ENCODE results near the gene DNAH14. TPM values are rescaled to one million over a fixed set of nuclear protein-coding genes. Genes with fewer than 3 reads are reported as not detected.
A peak's percentile ranks its signal among the peaks of the same experiment; 100 is the strongest.

Gene DNAH14
- total RNA-seq, 1 experiment from 2014 or later = 39.7 TPM

DNA sequence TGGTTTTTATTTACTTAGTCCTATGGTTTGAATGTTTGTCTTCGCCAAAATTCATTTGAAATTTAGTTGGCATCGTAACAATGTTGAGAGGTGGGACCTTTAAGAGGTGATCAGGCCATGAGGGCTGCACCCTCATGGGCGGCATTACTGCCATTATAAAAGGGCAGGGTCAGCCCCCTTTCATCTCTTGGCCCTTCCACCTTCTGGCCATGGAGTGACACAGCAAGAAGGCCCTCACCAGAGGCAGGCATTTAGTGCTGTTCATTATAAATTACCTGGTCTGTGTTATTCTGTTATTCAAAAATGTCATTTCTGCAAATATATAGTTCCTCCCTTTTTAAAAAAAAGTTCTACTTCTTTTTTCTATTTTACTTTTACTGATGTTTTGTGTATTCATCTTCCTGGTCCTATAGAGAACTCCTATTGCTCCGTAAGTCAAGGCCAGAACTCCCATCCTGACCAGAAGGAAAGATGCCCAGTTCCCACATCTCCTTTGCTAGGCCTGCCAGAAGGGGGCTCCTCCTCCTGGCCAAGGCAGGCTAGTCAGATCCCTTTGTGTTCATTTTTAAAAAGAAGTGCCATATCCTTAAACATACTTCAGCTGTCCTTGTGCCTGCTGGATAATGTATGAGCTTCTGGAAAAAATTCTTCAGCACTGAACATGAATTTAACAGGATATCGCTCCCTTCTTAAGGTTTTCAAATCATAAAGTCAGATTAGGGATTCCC is 508.4 kb downstream of the DNAH14 start:
- Histone ChIP-seq H2AFZ (ENCODE audit: low read length) (no peak overlapping the region), H2BK5ac (ENCODE audit: insufficient read length, low read length) (no peak overlapping the region), H3K18ac (ENCODE audit: insufficient read length, low read depth, low read length) (no peak overlapping the region), H3K23me2 (ENCODE audit: insufficient read length, low read depth, low read length, poor library complexity, severe bottlenecking) (no peaks in the 10 kb centered on the region), H3K14ac (ENCODE audit: insufficient read depth, low read length) (no peak overlapping the region), H4K5ac (ENCODE audit: insufficient read length, low read depth, low read length) (no peak overlapping the region), H3K27me3 (ENCODE audit: insufficient read depth, low read length) (no peaks in the 10 kb centered on the region), H3T11ph (ENCODE audit: low read length) (no peak overlapping the region), H3K27ac (ENCODE audit: insufficient read length, low read depth, low read length) (no peak overlapping the region), H2BK20ac (ENCODE audit: low read depth, low read length, poor library complexity, severe bottlenecking) (no peak overlapping the region), H3K4me1 (ENCODE audit: insufficient read depth, low read length) (no peaks in the 10 kb centered on the region), H4K91ac (ENCODE audit: insufficient read length, low read depth, low read length) (no peak overlapping the region), H3K56ac (ENCODE audit: insufficient read length, low read depth, low read length) (no peak overlapping the region), H2BK15ac (ENCODE audit: low read depth, low read length) (no peak overlapping the region), H3K23ac (ENCODE audit: insufficient read length, low read depth, low read length) (no peak overlapping the region), H3K4ac (ENCODE audit: low read depth, low read length) (no peak overlapping the region), H3K9me3 (ENCODE audit: control insufficient read depth, low read depth, low read length) (no peaks in the 10 kb centered on the region), H2BK120ac (ENCODE audit: low read depth, low read length, poor library complexity, severe bottlenecking) (no peak overlapping the region), H3K9ac (ENCODE audit: extremely low read depth, insufficient read length, low read length) (no peak overlapping the region), H4K20me1 (ENCODE audit: control insufficient read depth, insufficient read depth, insufficient read length) (no peaks in the 10 kb centered on the region), H2AK5ac (ENCODE audit: insufficient read length, low read length) (no peak overlapping the region), H3K4me2 (ENCODE audit: insufficient read depth, insufficient read length, low read length) (no peak overlapping the region), H4K8ac (replicated peaks; ENCODE audit: insufficient read length, low read depth, low read length) (no peak overlapping the region), H2BK12ac (ENCODE audit: insufficient read length, low read depth, low read length) (no peak overlapping the region), H3K79me2 (ENCODE audit: insufficient read depth, low read length) (no peaks in the 10 kb centered on the region), H3K79me1 (ENCODE audit: insufficient read depth, low read depth, low read length, poor library complexity, severe bottlenecking) (no peaks in the 10 kb centered on the region)
- Mint-ChIP-seq H3K27me3 (ENCODE audit: low read depth) (peaks cover 3% of the 10 kb centered on the region), H3K27ac (no peak overlapping the region), H3K4me3 (no peak overlapping the region), H3K9me3 (no peaks in the 10 kb centered on the region; a peak in 1 of 5 replicates), H3K36me3 (ENCODE audit: insufficient read depth in 1 of 3, low read depth in 3 of 3) (no peaks in the 10 kb centered on the region), H3K4me1 (peaks cover 1 to 8% of the 10 kb centered on the region in 2 experiments; a peak in 3 of 4 replicates)
- peak; percentile 58 for DNase-seq
- TF ChIP-seq, protein P1, sequence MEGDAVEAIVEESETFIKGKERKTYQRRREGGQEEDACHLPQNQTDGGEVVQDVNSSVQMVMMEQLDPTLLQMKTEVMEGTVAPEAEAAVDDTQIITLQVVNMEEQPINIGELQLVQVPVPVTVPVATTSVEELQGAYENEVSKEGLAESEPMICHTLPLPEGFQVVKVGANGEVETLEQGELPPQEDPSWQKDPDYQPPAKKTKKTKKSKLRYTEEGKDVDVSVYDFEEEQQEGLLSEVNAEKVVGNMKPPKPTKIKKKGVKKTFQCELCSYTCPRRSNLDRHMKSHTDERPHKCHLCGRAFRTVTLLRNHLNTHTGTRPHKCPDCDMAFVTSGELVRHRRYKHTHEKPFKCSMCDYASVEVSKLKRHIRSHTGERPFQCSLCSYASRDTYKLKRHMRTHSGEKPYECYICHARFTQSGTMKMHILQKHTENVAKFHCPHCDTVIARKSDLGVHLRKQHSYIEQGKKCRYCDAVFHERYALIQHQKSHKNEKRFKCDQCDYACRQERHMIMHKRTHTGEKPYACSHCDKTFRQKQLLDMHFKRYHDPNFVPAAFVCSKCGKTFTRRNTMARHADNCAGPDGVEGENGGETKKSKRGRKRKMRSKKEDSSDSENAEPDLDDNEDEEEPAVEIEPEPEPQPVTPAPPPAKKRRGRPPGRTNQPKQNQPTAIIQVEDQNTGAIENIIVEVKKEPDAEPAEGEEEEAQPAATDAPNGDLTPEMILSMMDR (conservative IDR thresholded peaks at IDR 0.05) = peak; percentile 65
- WGBS (ENCODE audit: extremely low coverage, insufficient read length, low lambda C conversion rate) = no CpG with 5 or more reads among the region's 5 CpGs
